K562 (cell line): ENCODE results near the gene NMT1. TPM values are rescaled to one million over a fixed set of nuclear protein-coding genes. Genes with fewer than 3 reads are reported as not detected.

Experiments used
- AFF4 ChIP-seq: sonication (generic); formaldehyde crosslinking; IDR thresholded peaks from 2 replicates; pipeline ENCODE4 v1.8.0; 2023; ENCODE audit warnings: mild to moderate bottlenecking, missing genetic modification reagents
- CEBPG ChIP-seq, 3 experiments: fragments of 200-800 bp in 1 of 3; sonication (Bioruptor generic) in 1 of 3; sonication (generic) in 1 of 3; formaldehyde crosslinking in 1 of 3; IDR thresholded peaks in 2 of 3; conservative IDR thresholded peaks in 1 of 3; 2 replicates each; pipeline versions ENCODE4 v1.6.1 to v1.8.0; 2016 to 2022; ENCODE audit warnings: missing compliant biosample characterization in 2 of 3, missing genetic modification characterization in 2 of 3, mild to moderate bottlenecking in 1 of 3, missing genetic modification reagents in 1 of 3
- EP400 ChIP-seq: fragments of 450-650 bp; IDR thresholded peaks from 2 replicates; pipeline ENCODE4 v1.6.1; 2017; ENCODE audit warnings: antibody characterized with exemption, mild to moderate bottlenecking, moderate library complexity
- ETV1 ChIP-seq: fragments of 450-650 bp; conservative IDR thresholded peaks from 2 replicates; pipeline ENCODE4 v1.6.1; 2016; ENCODE audit warnings: missing genetic modification characterization, control low read depth, low read depth, missing compliant biosample characterization
- GTF3C2 ChIP-seq: IDR thresholded peaks from 3 replicates; pipeline ENCODE4 v1.6.1; 2011; ENCODE audit warnings: borderline replicate concordance, mild to moderate bottlenecking, moderate library complexity; ENCODE audit not compliant: insufficient read length; ENCODE audit errors: extremely low read depth
- HDAC1 ChIP-seq, 2 experiments: fragments of 450-650 bp; IDR thresholded peaks; 2 replicates each; pipeline ENCODE4 v1.6.1; 2016 to 2017; ENCODE audit warnings: inconsistent platforms in 1 of 2, mild to moderate bottlenecking in 1 of 2, moderate library complexity in 1 of 2
- RFX1 ChIP-seq: fragments of 450-650 bp; IDR thresholded peaks from 2 replicates; pipeline ENCODE4 v1.6.1; 2016; ENCODE audit warnings: mild to moderate bottlenecking, moderate library complexity
- TRIM25 ChIP-seq: fragments of 450-650 bp; IDR thresholded peaks from 2 replicates; pipeline ENCODE4 v1.7.0; 2016; ENCODE audit warnings: borderline replicate concordance
- ZFP36 ChIP-seq: fragments of 150-350 bp; IDR thresholded peaks from 2 replicates; pipeline ENCODE4 v1.6.1; 2018; ENCODE audit warnings: low read length, low read depth; ENCODE audit not compliant: partially characterized antibody
- ZNF239 ChIP-seq: fragments of 250-450 bp; sonication (Bioruptor Pico); IDR thresholded peaks from 2 replicates; pipeline ENCODE4 v1.4.0; 2020; ENCODE audit warnings: mild to moderate bottlenecking
- ZNF592 ChIP-seq: fragments of 450-650 bp; IDR thresholded peaks from 2 replicates; pipeline ENCODE4 v1.6.1; 2017; ENCODE audit warnings: antibody characterized with exemption, mild to moderate bottlenecking
- polyA plus RNA-seq, 8 experiments: library from polyadenylated mRNA; depleted of rRNA in 4 of 8; stranded (reverse) in 5 of 8; unstranded in 3 of 8; fragments of >200 nt; fragmentation: Nextera tagmentation in 2 of 8; fragmentation: Illumina TruSeq in 1 of 8; extraction: Ambion mirVana in 2 of 8; extraction: Trizol in 1 of 8; gene quantifications; 2 replicates each; pipeline versions ENCODE4 v1.2.1 to v1.2.3, GENCODE V29; 2011 to 2014; ENCODE audit warnings: inconsistent platforms in 1 of 8, missing spikeins in 1 of 8
- total RNA-seq, 7 experiments: library from RNA; depleted of rRNA in 6 of 7; stranded (reverse); fragments of >200 nt in 6 of 7; fragmentation: Illumina TruSeq in 2 of 7; extraction: Trizol in 2 of 7; gene quantifications; 2 replicates each; pipeline versions ENCODE4 v1.2.1 to v1.2.3, GENCODE V29; 2011 to 2021; ENCODE audit warnings: low replicate concordance in 1 of 7

NMT1 gene
- total and polyA plus RNA-seq, 9 of the 15 experiments (the other 6 are each of a cell fraction or from before 2014, with no cell fraction given): 86.7 to 569 (median 213) TPM

DNA sequence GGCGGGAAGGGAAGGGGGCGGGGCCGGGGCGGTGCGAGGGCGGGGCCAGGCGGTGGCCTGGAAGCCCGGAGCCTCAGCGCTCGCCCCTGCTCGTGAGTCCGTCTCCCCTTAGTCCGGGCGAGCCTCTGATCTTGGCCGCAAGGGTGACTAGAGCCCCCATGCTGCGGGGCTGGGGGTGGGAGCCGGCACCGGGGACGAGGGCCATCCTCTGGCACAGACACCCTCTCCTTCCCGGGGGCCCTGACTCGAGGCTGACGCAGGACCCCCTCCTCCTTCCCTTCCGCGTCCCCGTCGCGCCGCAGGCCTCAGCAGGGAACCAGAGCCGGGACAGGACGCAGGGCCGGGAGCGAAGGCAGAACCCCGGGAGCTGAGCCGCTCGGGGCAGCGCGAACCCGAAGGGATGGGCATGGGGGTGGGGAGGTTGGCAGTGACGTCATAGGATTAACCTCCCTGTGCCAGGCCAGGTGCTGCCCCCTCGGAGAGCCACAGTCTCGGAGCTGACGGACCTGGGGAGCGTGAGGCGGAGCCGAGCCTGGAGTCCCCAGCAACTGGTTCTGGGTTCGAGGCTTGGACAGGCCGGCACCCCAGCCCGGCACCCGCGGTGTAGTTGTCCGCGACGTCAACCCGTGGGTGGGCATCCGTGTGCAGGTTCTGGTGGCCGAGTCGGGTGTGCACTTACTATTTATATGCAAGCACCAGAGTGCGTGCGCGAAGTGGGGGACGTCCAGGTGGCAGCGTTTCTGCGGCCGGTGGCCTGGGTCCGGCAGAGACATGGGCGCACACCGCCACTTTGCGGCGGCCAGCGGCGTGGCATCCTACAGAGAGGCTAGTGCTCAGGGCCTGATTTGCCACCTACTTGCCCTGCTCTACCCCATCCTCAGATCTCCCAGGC is 71.7 kb downstream of the NMT1 start (continued):
- no peak for TF ChIP-seq CEBPG (CRISPR knock-in tag; IDR thresholded peaks at IDR 0.05)
- no peak for TF ChIP-seq CEBPG (tag; conservative IDR thresholded peaks at IDR 0.05 in 1 of 2, IDR thresholded peaks at IDR 0.05 in 1 of 2)
- no peak for TF ChIP-seq ZNF239 (CRISPR knock-in tag)
- TF ChIP-seq ZNF592: no peak
- TF ChIP-seq AFF4 (CRISPR knock-in tag): peak; percentile 39; the same call in 1 of the 2 replicates
- no peak for TF ChIP-seq ETV1 (tag)
- no peak for TF ChIP-seq TRIM25
- TF ChIP-seq RFX1: no peak
- peak; percentile 9 for TF ChIP-seq GTF3C2
- TF ChIP-seq ZFP36: peak; percentile 82
- TF ChIP-seq HDAC1 (IDR thresholded peaks at IDR 0.05): peak in 1 of 2 experiments; percentile 57; a peak in 1 of 4 replicates
- peak; percentile 28; the same call in 1 of the 2 replicates for TF ChIP-seq EP400
